Mesothelial cell of epicardium (in vitro differentiated cells): ENCODE data around the gene CLSTN2. TPM values are rescaled to one million over a fixed set of nuclear protein-coding genes. Genes with fewer than 3 reads are reported as not detected.

Source experiments
- DNase-seq, 2 experiments: peaks; one replicate each; pipeline ENCODE4 v3.0.0; 2021; ENCODE audit warnings: low spot score in 2 of 2; ENCODE audit not compliant: unreplicated experiment in 2 of 2
- H3K27ac Mint-ChIP-seq: 2 replicates; pipeline ENCODE4 v1.8.0; 2021; ENCODE audit warnings: mixed read lengths
- H3K27me3 Mint-ChIP-seq: 2 replicates; pipeline ENCODE4 v1.8.0; 2021; ENCODE audit warnings: low read depth, mixed read lengths
- H3K36me3 Mint-ChIP-seq: 2 replicates; pipeline ENCODE4 v1.8.0; 2021; ENCODE audit warnings: mixed read lengths
- H3K4me1 Mint-ChIP-seq: 2 replicates; pipeline ENCODE4 v1.8.0; 2021; ENCODE audit warnings: mixed read lengths
- H3K4me3 Mint-ChIP-seq: 2 replicates; pipeline ENCODE4 v1.8.0; 2021; ENCODE audit warnings: mild to moderate bottlenecking, moderate library complexity, mixed read lengths
- H3K9me3 Mint-ChIP-seq: 2 replicates; pipeline ENCODE4 v1.8.0; 2021; ENCODE audit warnings: mixed read lengths
- CTCF ChIP-seq: fragments of 200-600 bp; sonication (generic); IDR thresholded peaks from one replicate; pipeline ENCODE4 v1.5.0; 2021; ENCODE audit warnings: antibody characterized with exemption; ENCODE audit not compliant: unreplicated experiment
- total RNA-seq: library from RNA; stranded (reverse); gene quantifications from 3 replicates; pipeline ENCODE4 v1.2.1, GENCODE V29; 2021

The CLSTN2 gene
- total RNA-seq, 1 donor from 2014 or later, result 18.2 TPM

GRCh38 chr3:140284372-140284771 lies 349.4 kb downstream of the CLSTN2 start:
- Mint-ChIP-seq H3K27ac (no peak overlapping the region), H3K9me3 (no peaks in the 10 kb centered on the region), H3K4me3 (no peak overlapping the region), H3K27me3 (peaks cover 32% of the 10 kb centered on the region), H3K36me3 (no peaks in the 10 kb centered on the region), H3K4me1 (no peaks in the 10 kb centered on the region)
- no peak for DNase-seq
- TF ChIP-seq CTCF, result no peak

GRCh38 chr3:140285380-140285779 lies 350.4 kb downstream of the CLSTN2 start:
- Mint-ChIP-seq H3K4me3 (no peak overlapping the region), H3K27ac (no peak overlapping the region), H3K27me3 (peaks cover 29% of the 10 kb centered on the region), H3K4me1 (no peaks in the 10 kb centered on the region), H3K9me3 (no peaks in the 10 kb centered on the region), H3K36me3 (no peaks in the 10 kb centered on the region)
- DNase-seq, result no peak
- no peak for TF ChIP-seq CTCF

DNA sequence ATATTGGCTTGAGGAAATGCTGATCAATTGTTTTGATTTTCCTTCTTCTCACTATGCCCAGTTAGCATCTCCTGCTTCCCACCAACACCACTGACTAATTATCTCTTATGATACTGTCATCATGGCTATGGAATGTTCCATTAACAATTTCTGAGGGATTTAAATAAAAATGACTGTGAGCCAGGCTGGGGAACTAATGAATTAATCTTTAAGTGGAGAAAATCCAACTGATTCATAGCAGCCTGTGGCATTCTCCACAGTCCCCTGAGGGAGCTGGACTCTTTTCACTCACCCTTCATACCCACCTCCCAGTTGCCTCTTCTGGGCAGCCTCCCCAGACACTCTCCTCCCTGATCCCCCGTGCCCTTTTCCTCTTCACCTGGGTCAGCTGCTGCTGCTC lies 353.6 kb downstream of the CLSTN2 start:
- no peaks in the 10 kb centered on the region for H3K36me3 Mint-ChIP-seq
- no peak for DNase-seq

GRCh38 chr3:140290105-140290504 lies 355.1 kb downstream of the CLSTN2 start:
- H3K27ac Mint-ChIP-seq, result no peak overlapping the region
- no peaks in the 10 kb centered on the region for H3K36me3 Mint-ChIP-seq
- no peak for TF ChIP-seq CTCF
- H3K27me3 Mint-ChIP-seq, result peaks cover 7% of the 10 kb centered on the region
- DNase-seq, result no peak
- no peaks in the 10 kb centered on the region for H3K4me1 Mint-ChIP-seq
- peaks cover 4% of the 10 kb centered on the region for H3K9me3 Mint-ChIP-seq
- H3K4me3 Mint-ChIP-seq, result no peak overlapping the region

More for the DNA sequence above, 353.6 kb downstream of the CLSTN2 start:
- Mint-ChIP-seq H3K27ac (no peak overlapping the region), H3K4me3 (no peak overlapping the region), H3K4me1 (no peaks in the 10 kb centered on the region), H3K9me3 (peaks cover 4% of the 10 kb centered on the region), H3K27me3 (peaks cover 12% of the 10 kb centered on the region)
- TF ChIP-seq CTCF, result no peak

GRCh38 chr3:140292170-140292569 lies 357.2 kb downstream of the CLSTN2 start:
- no peaks in the 10 kb centered on the region for H3K4me1 Mint-ChIP-seq
- DNase-seq, result no peak

More at GRCh38 chr3:140292170-140292569, 357.2 kb downstream of the CLSTN2 start:
- TF ChIP-seq CTCF, result no peak
- H3K9me3 Mint-ChIP-seq, result peaks cover 4% of the 10 kb centered on the region
- H3K36me3 Mint-ChIP-seq, result no peaks in the 10 kb centered on the region
- H3K4me3 Mint-ChIP-seq, result no peak overlapping the region
- H3K27me3 Mint-ChIP-seq, result no peaks in the 10 kb centered on the region
- no peak overlapping the region for H3K27ac Mint-ChIP-seq
